Brain microvascular endothelial cell (primary cell): Measurements from ENCODE around the gene ADARB2.

ENCODE experiments used
- DNase-seq: peaks from one replicate; pipeline ENCODE4 v3.0.0-alpha.2; 2020
- H3K27ac ChIP-seq: fragments of 250-450 bp; sonication (Bioruptor Pico); 2 replicates; pipeline ENCODE4 v1.5.1; 2020; ENCODE audit warnings: mild to moderate bottlenecking, moderate library complexity
- H3K27me3 ChIP-seq: fragments of 250-450 bp; sonication (Bioruptor Pico); replicated peaks from 2 replicates; pipeline ENCODE4 v1.5.1; 2020; ENCODE audit warnings: mild to moderate bottlenecking
- H3K36me3 ChIP-seq: fragments of 250-450 bp; sonication (Bioruptor Pico); replicated peaks from 2 replicates; pipeline ENCODE4 v1.5.1; 2020; ENCODE audit warnings: mild to moderate bottlenecking
- H3K4me3 ChIP-seq: 2 replicates; pipeline ENCODE4 v1.5.1; 2011; ENCODE audit warnings: low read depth, mild to moderate bottlenecking, control low read depth, low read length, moderate library complexity
- in situ Hi-C: cut with HindIII; loops from 2 replicates; pipeline ENCODE4 v1.10.0; 2017; ENCODE audit warnings: low sequenced_read_pairs, low pct_ligation_motif_present
- TF ChIP-seq, protein P1 (sequence below): IDR thresholded peaks from 2 replicates; pipeline ENCODE4 v1.5.1; 2011; ENCODE audit warnings: low read depth, mild to moderate bottlenecking, moderate library complexity, low read length, control low read depth, inconsistent platforms; ENCODE audit errors: missing control alignments

The ADARB2 gene

DNA sequence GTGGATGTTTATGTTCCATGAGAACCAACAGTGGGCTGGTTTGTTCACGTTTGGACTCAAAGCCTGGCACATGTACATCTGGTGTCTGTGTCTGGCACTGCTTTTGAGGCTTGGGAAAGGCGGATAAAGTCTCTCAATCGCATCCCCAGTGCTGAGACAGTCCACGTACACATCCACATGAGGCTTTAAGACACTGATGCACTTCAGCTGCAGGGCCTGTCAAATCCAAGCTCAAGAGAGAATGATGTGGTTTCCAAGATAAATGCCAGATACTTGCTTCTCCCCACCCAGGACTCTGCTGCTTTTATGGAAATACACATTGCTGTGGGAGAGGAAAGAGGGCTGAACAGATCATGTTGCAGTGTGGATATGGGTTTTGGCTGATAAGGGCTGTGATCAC lies 178.4 kb downstream of the ADARB2 start:
- Histone ChIP-seq H3K27me3 (no peaks in the 10 kb centered on the region), H3K27ac (no peak overlapping the region), H3K4me3 (no peak overlapping the region), H3K36me3 (no peaks in the 10 kb centered on the region)
- no peak for DNase-seq
- in situ Hi-C loops, result no loop called here
- TF ChIP-seq, protein P1, sequence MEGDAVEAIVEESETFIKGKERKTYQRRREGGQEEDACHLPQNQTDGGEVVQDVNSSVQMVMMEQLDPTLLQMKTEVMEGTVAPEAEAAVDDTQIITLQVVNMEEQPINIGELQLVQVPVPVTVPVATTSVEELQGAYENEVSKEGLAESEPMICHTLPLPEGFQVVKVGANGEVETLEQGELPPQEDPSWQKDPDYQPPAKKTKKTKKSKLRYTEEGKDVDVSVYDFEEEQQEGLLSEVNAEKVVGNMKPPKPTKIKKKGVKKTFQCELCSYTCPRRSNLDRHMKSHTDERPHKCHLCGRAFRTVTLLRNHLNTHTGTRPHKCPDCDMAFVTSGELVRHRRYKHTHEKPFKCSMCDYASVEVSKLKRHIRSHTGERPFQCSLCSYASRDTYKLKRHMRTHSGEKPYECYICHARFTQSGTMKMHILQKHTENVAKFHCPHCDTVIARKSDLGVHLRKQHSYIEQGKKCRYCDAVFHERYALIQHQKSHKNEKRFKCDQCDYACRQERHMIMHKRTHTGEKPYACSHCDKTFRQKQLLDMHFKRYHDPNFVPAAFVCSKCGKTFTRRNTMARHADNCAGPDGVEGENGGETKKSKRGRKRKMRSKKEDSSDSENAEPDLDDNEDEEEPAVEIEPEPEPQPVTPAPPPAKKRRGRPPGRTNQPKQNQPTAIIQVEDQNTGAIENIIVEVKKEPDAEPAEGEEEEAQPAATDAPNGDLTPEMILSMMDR, result no peak

DNA sequence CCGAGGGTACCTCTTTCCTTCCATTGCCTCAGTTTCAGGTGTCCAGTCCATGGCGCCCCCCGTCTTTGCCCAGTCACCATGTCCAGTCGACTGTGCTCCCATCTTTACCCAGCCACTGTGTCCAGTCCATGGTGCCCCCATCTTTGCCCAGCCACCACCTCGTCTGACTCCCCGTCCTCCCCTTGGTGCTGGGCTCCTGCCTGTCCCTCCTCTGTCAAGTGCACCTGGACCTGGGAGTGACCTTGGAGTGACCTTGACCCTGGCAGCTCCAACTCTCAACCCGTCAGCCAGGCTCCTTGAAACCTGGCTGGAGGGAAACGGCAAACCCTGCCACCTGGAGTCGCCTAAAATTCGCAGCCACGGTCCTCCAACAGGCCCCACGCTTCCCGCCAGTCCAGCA lies 180.2 kb downstream of the ADARB2 start:
- Histone ChIP-seq H3K27me3 (no peaks in the 10 kb centered on the region), H3K27ac (no peak overlapping the region), H3K36me3 (no peaks in the 10 kb centered on the region), H3K4me3 (no peak overlapping the region)
- DNase-seq, result no peak
- in situ Hi-C loops, result no loop called here
- TF ChIP-seq, protein P1, result no peak

DNA sequence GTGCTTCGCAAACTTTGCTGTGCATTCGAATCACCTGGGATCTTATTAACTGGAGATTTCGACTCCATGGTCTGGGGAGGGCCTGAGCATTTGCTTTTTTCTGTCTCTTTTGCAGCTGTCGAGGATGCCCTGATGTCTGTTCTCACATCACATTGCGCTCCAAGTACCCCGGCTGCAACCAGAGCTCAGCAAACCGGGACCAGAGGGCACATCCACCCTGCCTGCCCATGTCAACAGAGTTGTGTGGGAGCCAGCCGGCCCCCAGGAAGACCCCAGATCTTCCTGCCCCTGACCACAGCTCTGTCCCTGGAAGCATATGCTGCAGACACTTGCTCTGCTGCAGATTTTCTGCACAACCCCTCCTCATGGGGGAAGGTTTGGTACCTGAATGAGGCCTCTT lies 180.8 kb downstream of the ADARB2 start:
- TF ChIP-seq, protein P1, result no peak
- Histone ChIP-seq H3K27ac (no peak overlapping the region), H3K27me3 (no peaks in the 10 kb centered on the region), H3K36me3 (no peaks in the 10 kb centered on the region), H3K4me3 (no peak overlapping the region)
- in situ Hi-C loops, result no loop called here
- DNase-seq, result no peak

DNA sequence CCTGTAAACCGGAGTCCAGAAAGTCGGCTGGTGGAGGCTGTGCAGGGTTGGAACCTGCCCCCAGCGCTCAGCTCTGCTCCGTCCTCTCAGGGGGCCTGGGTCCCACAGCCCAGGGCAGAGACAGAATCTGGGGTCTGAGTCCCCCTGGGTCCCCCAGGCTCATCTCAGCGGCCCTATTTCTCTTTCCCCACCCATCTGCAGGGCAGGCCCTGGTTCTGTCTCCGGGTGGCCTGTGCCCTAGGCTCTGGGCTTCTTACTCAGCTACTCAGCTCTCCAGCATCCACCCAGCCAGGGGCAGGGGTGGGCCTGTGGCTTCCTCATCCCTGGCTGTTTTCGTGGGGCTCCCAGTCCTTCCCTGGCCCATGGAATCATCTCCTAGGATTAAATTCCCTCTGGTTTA lies 183.4 kb downstream of the ADARB2 start:
- no peak overlapping the region for H3K27ac ChIP-seq
- in situ Hi-C loops, result no loop called here
- no peak for DNase-seq
- H3K27me3 ChIP-seq, result no peaks in the 10 kb centered on the region
- TF ChIP-seq, protein P1, result no peak
- no peaks in the 10 kb centered on the region for H3K36me3 ChIP-seq
- H3K4me3 ChIP-seq, result no peak overlapping the region

DNA sequence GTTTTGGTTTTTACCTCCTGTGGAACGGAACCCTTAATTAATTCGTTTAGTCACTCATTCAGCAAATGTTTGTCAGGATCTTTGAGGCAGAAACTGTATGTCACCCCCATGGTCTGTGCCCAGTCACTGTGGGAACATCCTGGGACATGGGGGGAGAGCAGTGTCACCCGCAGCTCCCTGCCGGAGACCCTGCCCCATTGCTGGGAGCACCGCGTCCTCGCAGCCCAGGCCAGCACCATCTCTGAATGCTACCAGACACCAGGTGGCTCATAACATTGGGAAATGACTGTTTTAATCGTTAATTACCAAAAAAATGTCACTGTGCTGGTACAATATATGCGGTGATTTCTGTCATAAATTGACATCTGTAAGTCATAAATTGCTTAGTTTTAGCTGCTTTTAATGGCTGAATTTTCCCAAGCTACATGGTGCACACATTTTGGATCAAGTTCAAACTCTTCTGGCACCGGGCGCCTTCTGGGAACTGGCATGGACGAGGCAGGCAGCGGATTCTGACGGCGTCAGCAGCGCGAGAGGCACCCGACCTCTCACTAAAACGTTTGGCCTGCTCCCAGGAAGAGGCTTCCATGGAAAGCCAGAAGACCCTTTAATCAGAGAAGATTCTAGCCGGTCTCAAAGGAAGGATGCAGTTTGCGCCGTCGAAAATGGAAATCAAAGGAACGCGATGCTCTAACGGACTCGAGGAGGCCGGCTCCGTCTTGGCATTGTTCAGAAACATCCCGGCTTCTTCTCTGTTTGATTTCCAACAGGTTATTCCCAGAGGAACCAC lies 184.2 kb downstream of the ADARB2 start:
- in situ Hi-C loops, result no loop called here
- no peak for DNase-seq

More for the DNA sequence above, 184.2 kb downstream of the ADARB2 start:
- Histone ChIP-seq H3K27me3 (no peaks in the 10 kb centered on the region), H3K4me3 (no peak overlapping the region), H3K36me3 (no peaks in the 10 kb centered on the region), H3K27ac (no peak overlapping the region)
- TF ChIP-seq, protein P1, result no peak
